PFSK-1 (cell line): ENCODE measurements around the gene ORM1.

Experiments used
- FOXP2 ChIP-seq: optimal IDR thresholded peaks from 2 replicates; pipeline ENCODE3; 2011; ENCODE audit warnings: borderline replicate concordance, control low read depth, inconsistent platforms; ENCODE audit not compliant: insufficient read depth; ENCODE audit errors: extremely low read length, extremely low read depth
- POLR2AphosphoS5 ChIP-seq: IDR thresholded peaks from 2 replicates; pipeline ENCODE4 v1.6.1; 2012; ENCODE audit warnings: low read depth, mild to moderate bottlenecking, control low read depth, low read length, moderate library complexity
- SIN3A ChIP-seq: IDR thresholded peaks from 2 replicates; pipeline ENCODE4 v1.6.1; 2012; ENCODE audit warnings: mild to moderate bottlenecking, low read length, moderate library complexity, borderline replicate concordance; ENCODE audit not compliant: insufficient read depth
- TAF1 ChIP-seq: IDR thresholded peaks from 2 replicates; pipeline ENCODE4 v1.6.1; 2012; ENCODE audit warnings: low read length, control low read depth, borderline replicate concordance; ENCODE audit not compliant: insufficient read depth
- TF ChIP-seq, protein P1 (sequence below), 2 experiments: IDR thresholded peaks; 2 replicates each; pipeline versions ENCODE4 v1.6.1 to v1.8.0; 2011 to 2012; ENCODE audit warnings: low read depth in 2 of 2, low read length in 2 of 2, control low read depth in 1 of 2, inconsistent platforms in 1 of 2, mild to moderate bottlenecking in 1 of 2, moderate library complexity in 1 of 2; ENCODE audit not compliant: insufficient read depth in 1 of 2

The ORM1 gene

DNA sequence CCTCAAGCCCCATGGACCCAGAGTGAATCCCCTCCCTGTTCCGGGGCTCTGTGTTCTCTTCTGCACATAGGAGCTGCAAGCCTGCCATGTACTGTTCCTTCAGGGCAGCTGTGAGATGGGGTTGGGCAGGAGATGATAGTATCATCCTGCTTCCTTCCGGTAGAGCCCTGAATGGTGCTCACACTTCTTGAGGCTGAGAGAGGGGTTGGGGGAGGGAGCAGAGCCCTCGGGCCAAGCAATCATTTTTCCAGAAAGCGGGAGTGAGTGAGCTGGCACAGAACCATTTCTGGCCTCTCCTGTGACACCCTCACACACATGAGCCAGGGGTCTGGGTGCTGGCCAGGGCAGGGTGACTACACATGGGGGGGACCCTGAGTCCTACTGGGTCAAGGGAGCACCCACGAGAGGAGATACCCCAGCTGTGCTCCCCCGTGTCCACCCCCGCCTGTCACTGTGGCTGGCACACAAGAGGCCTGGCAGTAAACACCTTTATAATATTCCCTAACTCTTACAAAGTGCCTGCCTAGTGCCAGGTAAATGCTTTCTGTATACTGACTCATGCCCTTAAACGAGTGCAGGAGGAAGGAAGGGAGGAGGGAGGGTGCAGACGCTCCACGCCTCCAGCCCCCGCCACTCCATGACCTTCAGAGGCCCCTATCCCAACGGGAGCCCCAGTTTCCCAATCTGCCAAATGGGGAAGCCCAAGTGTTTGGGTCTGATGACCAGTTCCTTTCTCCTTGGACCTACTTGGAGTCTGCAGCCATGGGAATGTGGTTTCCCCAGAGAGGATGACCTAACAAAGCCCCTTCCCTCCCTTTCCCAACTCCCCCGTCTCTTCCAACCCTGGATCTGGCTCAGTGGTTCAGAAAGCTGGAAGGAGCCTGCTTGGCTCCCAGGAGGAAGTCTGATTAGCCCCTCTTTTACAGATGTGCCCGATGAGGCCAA lies 49.3 kb downstream of the ORM1 start:
- TF ChIP-seq, protein P1, sequence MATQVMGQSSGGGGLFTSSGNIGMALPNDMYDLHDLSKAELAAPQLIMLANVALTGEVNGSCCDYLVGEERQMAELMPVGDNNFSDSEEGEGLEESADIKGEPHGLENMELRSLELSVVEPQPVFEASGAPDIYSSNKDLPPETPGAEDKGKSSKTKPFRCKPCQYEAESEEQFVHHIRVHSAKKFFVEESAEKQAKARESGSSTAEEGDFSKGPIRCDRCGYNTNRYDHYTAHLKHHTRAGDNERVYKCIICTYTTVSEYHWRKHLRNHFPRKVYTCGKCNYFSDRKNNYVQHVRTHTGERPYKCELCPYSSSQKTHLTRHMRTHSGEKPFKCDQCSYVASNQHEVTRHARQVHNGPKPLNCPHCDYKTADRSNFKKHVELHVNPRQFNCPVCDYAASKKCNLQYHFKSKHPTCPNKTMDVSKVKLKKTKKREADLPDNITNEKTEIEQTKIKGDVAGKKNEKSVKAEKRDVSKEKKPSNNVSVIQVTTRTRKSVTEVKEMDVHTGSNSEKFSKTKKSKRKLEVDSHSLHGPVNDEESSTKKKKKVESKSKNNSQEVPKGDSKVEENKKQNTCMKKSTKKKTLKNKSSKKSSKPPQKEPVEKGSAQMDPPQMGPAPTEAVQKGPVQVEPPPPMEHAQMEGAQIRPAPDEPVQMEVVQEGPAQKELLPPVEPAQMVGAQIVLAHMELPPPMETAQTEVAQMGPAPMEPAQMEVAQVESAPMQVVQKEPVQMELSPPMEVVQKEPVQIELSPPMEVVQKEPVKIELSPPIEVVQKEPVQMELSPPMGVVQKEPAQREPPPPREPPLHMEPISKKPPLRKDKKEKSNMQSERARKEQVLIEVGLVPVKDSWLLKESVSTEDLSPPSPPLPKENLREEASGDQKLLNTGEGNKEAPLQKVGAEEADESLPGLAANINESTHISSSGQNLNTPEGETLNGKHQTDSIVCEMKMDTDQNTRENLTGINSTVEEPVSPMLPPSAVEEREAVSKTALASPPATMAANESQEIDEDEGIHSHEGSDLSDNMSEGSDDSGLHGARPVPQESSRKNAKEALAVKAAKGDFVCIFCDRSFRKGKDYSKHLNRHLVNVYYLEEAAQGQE (IDR thresholded peaks at IDR 0.05; ENCODE audit: insufficient read depth in 1 of 2, low read depth in 2 of 2, low read length in 2 of 2) = no peak
- TF ChIP-seq POLR2AphosphoS5 (no peak), TAF1 (no peak), FOXP2 (no peak), SIN3A (no peak)

DNA sequence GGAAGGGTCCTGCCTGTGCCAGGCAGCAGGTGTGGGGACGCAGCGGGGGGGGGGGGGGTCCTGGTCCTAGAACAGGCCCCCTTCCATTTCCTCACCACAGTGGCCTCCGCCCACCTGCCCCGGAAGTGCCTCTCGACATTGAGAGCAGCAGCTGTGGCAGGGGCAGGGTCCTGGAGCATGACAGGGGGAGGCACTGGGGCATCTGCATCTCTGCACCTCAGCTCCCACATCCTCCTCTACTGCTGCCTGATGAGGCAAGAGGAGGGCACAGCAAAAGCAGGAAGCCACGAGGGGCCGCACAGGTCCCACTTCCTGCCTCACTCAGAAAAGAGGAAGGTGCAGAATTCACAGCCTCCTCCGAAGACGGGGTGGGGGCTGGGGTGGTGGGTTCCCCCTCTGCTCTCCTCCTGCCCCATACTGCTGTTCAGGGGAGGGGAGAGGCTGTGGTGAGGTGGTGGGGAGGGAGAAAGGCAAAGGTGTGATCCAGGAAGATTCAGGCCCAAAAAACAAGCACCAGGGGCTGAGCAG lies 50.1 kb downstream of the ORM1 start:
- TF ChIP-seq TAF1 (no peak), POLR2AphosphoS5 (no peak), FOXP2 (peak; percentile 13), SIN3A (no peak)
- TF ChIP-seq, protein P1 (IDR thresholded peaks at IDR 0.05; ENCODE audit: insufficient read depth in 1 of 2, low read depth in 2 of 2, low read length in 2 of 2) = no peak

DNA sequence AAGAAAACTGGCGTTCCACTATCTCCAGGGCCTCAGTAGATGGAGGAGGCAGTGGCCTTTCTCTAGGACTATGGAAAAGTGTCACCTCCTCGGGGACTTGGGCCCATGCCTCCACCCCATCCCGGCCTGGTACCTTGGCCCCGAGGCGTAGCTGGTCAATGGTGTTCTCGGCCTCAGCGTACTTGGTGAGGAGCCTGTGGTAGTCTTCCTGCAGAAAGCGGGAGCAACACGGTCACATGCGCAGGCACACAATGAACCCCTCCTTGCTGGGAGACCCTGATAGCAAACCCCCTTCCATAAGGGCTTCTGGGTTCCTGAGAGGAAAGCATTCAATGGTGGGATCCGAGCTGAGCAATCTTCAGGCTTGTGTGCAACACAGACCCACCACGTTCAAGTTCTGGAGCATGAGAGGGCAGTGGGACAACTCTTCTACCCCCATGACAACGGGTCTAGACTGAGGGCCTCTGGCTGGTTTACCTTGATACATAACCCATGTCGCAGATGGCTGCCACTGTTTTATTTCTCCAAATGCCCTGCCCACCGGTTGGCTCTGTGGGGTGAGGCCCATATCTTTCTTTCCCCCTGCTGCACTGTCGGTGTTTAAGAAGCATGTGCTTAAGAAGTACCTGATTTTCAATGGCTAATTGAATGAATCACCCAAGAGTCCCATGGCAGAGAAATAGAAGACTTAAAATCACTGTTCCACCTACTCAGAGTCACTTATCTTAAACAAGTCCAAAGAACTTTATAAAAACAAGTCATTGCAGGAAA lies 51.2 kb downstream of the ORM1 start:
- TF ChIP-seq, protein P1 (IDR thresholded peaks at IDR 0.05; ENCODE audit: insufficient read depth in 1 of 2, low read depth in 2 of 2, low read length in 2 of 2) = no peak
- TF ChIP-seq SIN3A (no peak), FOXP2 (no peak), POLR2AphosphoS5 (no peak), TAF1 (no peak)

DNA sequence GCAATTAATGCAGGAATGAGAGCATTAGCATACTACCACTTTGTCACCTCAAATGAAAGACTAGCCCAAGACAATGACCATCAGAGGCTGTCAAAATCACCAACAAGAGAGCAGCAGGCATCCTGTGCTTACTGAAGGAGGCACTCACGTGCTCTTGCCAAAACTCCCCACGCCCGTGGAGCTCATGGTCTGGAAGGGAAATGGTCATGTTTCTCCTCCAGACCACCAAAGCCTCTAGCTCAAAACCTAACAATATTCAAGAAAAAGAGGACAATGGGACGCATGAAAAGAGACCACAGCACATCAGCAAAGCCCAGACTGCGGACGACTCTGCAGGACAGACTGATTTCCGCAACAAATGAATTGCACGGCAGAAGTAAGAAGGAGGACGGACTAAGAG lies 52.0 kb downstream of the ORM1 start:
- TF ChIP-seq FOXP2 (no peak), POLR2AphosphoS5 (no peak), SIN3A (no peak), TAF1 (no peak)
- TF ChIP-seq, protein P1 (IDR thresholded peaks at IDR 0.05; ENCODE audit: insufficient read depth in 1 of 2, low read depth in 2 of 2, low read length in 2 of 2) = no peak
